ENCODE data around the gene GAPVD1. TPM values are rescaled to one million over a fixed set of nuclear protein-coding genes. Genes with fewer than 3 reads are reported as not detected.

Gene GAPVD1
- total and polyA plus RNA-seq, 10 of the 15 experiments (the other 5 are each of a cell fraction or from before 2014, with no cell fraction given), result 4.3 to 36.6 (median 25.9) TPM

- no peaks in the 10 kb centered on the region for H3K9me3 ChIP-seq (replicated peaks; ENCODE audit: control insufficient read depth, insufficient read depth, low read length)
- ChIA-PET CTCF (interaction anchor here (1.0 to 2.9 kb wide), 2 partner anchors 104 to 589 kb away, joined by 3 to 13 read pairs; no protein-coding TSS in a partner anchor), RAD21 (ENCODE audit: unreplicated experiment) (no interaction called here), SMC1A (ENCODE audit: uncharacterized antibody, unreplicated experiment) (interaction anchor here (1.2 to 2.2 kb wide), 3 partner anchors 10 to 105 kb away, joined by 3 to 9 read pairs (median 4); no protein-coding TSS in a partner anchor), POLR2A (no interaction called here)
- no peak overlapping the region for H3K4me2 ChIP-seq (ENCODE audit: control insufficient read depth, insufficient read depth)
- FAIRE-seq, result no peak
- H3K27me3 ChIP-seq (replicated peaks in 1 of 2; ENCODE audit: control insufficient read depth in 2 of 2, insufficient read depth in 2 of 2, low read length in 1 of 2), result no peaks in the 10 kb centered on the region
- no peak overlapping the region for H2AFZ ChIP-seq (ENCODE audit: control insufficient read depth, low read depth, low read length)
- no peak overlapping the region for H3K4me3 ChIP-seq
- intact Hi-C loops (cut with micrococcal nuclease; ENCODE audit: unreplicated experiment), result no loop called here
- no peaks in the 10 kb centered on the region for H4K20me1 ChIP-seq (ENCODE audit: control insufficient read depth, insufficient read depth)
- BruUV-seq (replicated peaks), result no TSS peak
- H3K9ac ChIP-seq (ENCODE audit: control insufficient read depth, insufficient read depth, low read length), result no peak overlapping the region
- no peaks in the 10 kb centered on the region; the same call in 1 of the 2 replicates for H3K4me1 ChIP-seq (ENCODE audit: control insufficient read depth, insufficient read depth, low read length)
- TF ChIP-seq ZNF24 (IDR thresholded peaks at IDR 0.05) (no peak), CHD2 (IDR thresholded peaks at IDR 0.05; ENCODE audit: borderline replicate concordance, low read depth, low read length) (no peak), BMI1 (IDR thresholded peaks at IDR 0.05; ENCODE audit: borderline replicate concordance) (no peak), YBX1 (IDR thresholded peaks at IDR 0.05) (no peak), CBX5 (IDR thresholded peaks at IDR 0.05; ENCODE audit: low read depth) (no peak), POLR2AphosphoS5 (IDR thresholded peaks at IDR 0.05; ENCODE audit: low read length) (no peak), HSF1 (IDR thresholded peaks at IDR 0.05; ENCODE audit: low read depth, low read length) (no peak), KAT2A (conservative IDR thresholded peaks at IDR 0.05; ENCODE audit: control insufficient read depth, low read depth, low read length) (no peak)
- H3K36me3 ChIP-seq (ENCODE audit: control insufficient read depth in 2 of 2, insufficient read depth in 2 of 2, low read length in 1 of 2), result peaks cover 13 to 34% of the 10 kb centered on the region in 2 experiments
- in situ Hi-C loops (cut with MboI), result no loop called here
- 81% methylated on average over 2 of the region's 2 CpGs for WGBS (ENCODE audit: insufficient coverage, insufficient replicate concordance, low lambda C conversion rate, missing lambda C conversion rate)
- no peaks in the 10 kb centered on the region for H3K79me2 ChIP-seq (ENCODE audit: control insufficient read depth, insufficient read depth, low read length)
- peak; percentile 41; the same call in 1 of the 3 replicates for ATAC-seq
- no peak overlapping the region for H3K27ac ChIP-seq (ENCODE audit: control insufficient read depth, insufficient read depth)
- DNase-seq (ENCODE audit: low read depth, low spot score), result peak; percentile 13
Observed at GRCh38 chr9:125360601-125361000, 99.0 kb downstream of the GAPVD1 start.

Measured in GM12878 (cell line).